ENCODE results near the gene LMAN2L.

The LMAN2L gene

GRCh38 chr2:96663177-96663576 lies 76.7 kb downstream of the LMAN2L start:
- no peak overlapping the region for H2BK5ac ChIP-seq (ENCODE audit: low read length)
- H3K4ac ChIP-seq (ENCODE audit: low read length), result no peak overlapping the region
- H3K36me3 ChIP-seq (replicated peaks in 1 of 2; ENCODE audit: control insufficient read depth in 2 of 2, insufficient read depth in 2 of 2, low read length in 2 of 2), result peaks cover 0 to 2% of the 10 kb centered on the region in 2 donors
- no peak overlapping the region for H2BK120ac ChIP-seq (ENCODE audit: low read depth, low read length)
- WGBS, 2 donors (ENCODE audit: extremely low coverage in 2 of 2, insufficient read length in 2 of 2, insufficient replicate concordance in 1 of 2), result no CpG with 5 or more reads among the region's 5 CpGs
- peaks cover 0 to 2% of the 10 kb centered on the region in 2 donors for H3K4me1 ChIP-seq (ENCODE audit: control insufficient read depth in 2 of 2, insufficient read depth in 1 of 2, low read depth in 1 of 2, low read length in 2 of 2)
- H3K23ac ChIP-seq (ENCODE audit: low read depth, low read length, poor library complexity), result no peak overlapping the region
- no peak overlapping the region for H2AK5ac ChIP-seq (ENCODE audit: low read depth, low read length)
- H4K8ac ChIP-seq (ENCODE audit: low read depth, low read length), result no peak overlapping the region
- H3K9me3 ChIP-seq (replicated peaks in 1 of 2; ENCODE audit: control insufficient read depth in 2 of 2, insufficient read depth in 1 of 2, low read depth in 1 of 2, low read length in 2 of 2), result peaks cover 6 to 7% of the 10 kb centered on the region in 2 donors
- H3K18ac ChIP-seq (ENCODE audit: low read length), result no peak overlapping the region
- no peak overlapping the region for H2AFZ ChIP-seq (ENCODE audit: low read length)
- no peaks in the 10 kb centered on the region for H3K27me3 ChIP-seq (ENCODE audit: control insufficient read depth in 3 of 3, insufficient read depth in 3 of 3, low read depth in 1 of 3, low read length in 3 of 3)
- H3K14ac ChIP-seq (ENCODE audit: low read length), result no peak overlapping the region
- no peak overlapping the region for H3K9ac ChIP-seq (ENCODE audit: low read depth, low read length, poor library complexity)
- no peaks in the 10 kb centered on the region for H3K79me1 ChIP-seq (ENCODE audit: low read depth, low read length)
- no peak for DNase-seq (ENCODE audit: low spot score)
- H3K27ac ChIP-seq (replicated peaks; ENCODE audit: low read length), result no peak overlapping the region
- no peak overlapping the region for H3K4me3 ChIP-seq (ENCODE audit: low read length in 2 of 2)
- no peak overlapping the region for H4K91ac ChIP-seq (ENCODE audit: low read depth, low read length, poor library complexity)
- no peak overlapping the region for H2BK12ac ChIP-seq (ENCODE audit: low read length)
- H3K4me2 ChIP-seq (ENCODE audit: insufficient read depth, low read length, poor library complexity, severe bottlenecking), result no peak overlapping the region
- H2BK15ac ChIP-seq (ENCODE audit: low read length), result no peak overlapping the region

- H2AK5ac ChIP-seq (ENCODE audit: low read depth, low read length), result no peak overlapping the region
- H3K9ac ChIP-seq (ENCODE audit: low read depth, low read length, poor library complexity), result no peak overlapping the region
These were observed 77.5 kb downstream of the LMAN2L start for GRCh38 chr2:96662360-96662759.

GRCh38 chr2:96661324-96661723 lies 78.5 kb downstream of the LMAN2L start:
- no peak overlapping the region for H3K4ac ChIP-seq (ENCODE audit: low read length)
- no peak overlapping the region for H2AFZ ChIP-seq (ENCODE audit: low read length)
- no CpG with 5 or more reads among the region's 6 CpGs for WGBS, 2 donors (ENCODE audit: extremely low coverage in 2 of 2, insufficient read length in 2 of 2, insufficient replicate concordance in 1 of 2)

More at GRCh38 chr2:96662360-96662759, 77.5 kb downstream of the LMAN2L start:
- DNase-seq (ENCODE audit: low spot score), result no peak
- H3K4me3 ChIP-seq (ENCODE audit: low read length in 2 of 2), result no peak overlapping the region
- peaks cover 0 to 2% of the 10 kb centered on the region in 2 donors for H3K4me1 ChIP-seq (ENCODE audit: control insufficient read depth in 2 of 2, insufficient read depth in 1 of 2, low read depth in 1 of 2, low read length in 2 of 2)
- H3K23ac ChIP-seq (ENCODE audit: low read depth, low read length, poor library complexity), result no peak overlapping the region
- H2BK15ac ChIP-seq (ENCODE audit: low read length), result no peak overlapping the region
- H4K91ac ChIP-seq (ENCODE audit: low read depth, low read length, poor library complexity), result no peak overlapping the region
- no peak overlapping the region for H2BK12ac ChIP-seq (ENCODE audit: low read length)
- H3K14ac ChIP-seq (ENCODE audit: low read length), result peak overlapping the region; percentile 71
- H3K4ac ChIP-seq (ENCODE audit: low read length), result no peak overlapping the region
- WGBS, 2 donors (ENCODE audit: extremely low coverage in 2 of 2, insufficient read length in 2 of 2, insufficient replicate concordance in 1 of 2), result no CpG with 5 or more reads among the region's 9 CpGs
- no peak overlapping the region for H3K18ac ChIP-seq (ENCODE audit: low read length)
- no peak overlapping the region for H2AFZ ChIP-seq (ENCODE audit: low read length)
- H3K27ac ChIP-seq (replicated peaks; ENCODE audit: low read length), result no peak overlapping the region
- no peak overlapping the region for H2BK120ac ChIP-seq (ENCODE audit: low read depth, low read length)
- H3K79me1 ChIP-seq (ENCODE audit: low read depth, low read length), result no peaks in the 10 kb centered on the region
- no peak overlapping the region for H3K4me2 ChIP-seq (ENCODE audit: insufficient read depth, low read length, poor library complexity, severe bottlenecking)
- peaks cover 0 to 2% of the 10 kb centered on the region in 2 donors for H3K36me3 ChIP-seq (replicated peaks in 1 of 2; ENCODE audit: control insufficient read depth in 2 of 2, insufficient read depth in 2 of 2, low read length in 2 of 2)
- H3K9me3 ChIP-seq (replicated peaks in 1 of 2; ENCODE audit: control insufficient read depth in 2 of 2, insufficient read depth in 1 of 2, low read depth in 1 of 2, low read length in 2 of 2), result peaks cover 6 to 7% of the 10 kb centered on the region in 2 donors
- no peak overlapping the region for H2BK5ac ChIP-seq (ENCODE audit: low read length)
- peak overlapping the region; percentile 17 for H4K8ac ChIP-seq (ENCODE audit: low read depth, low read length)
- no peaks in the 10 kb centered on the region for H3K27me3 ChIP-seq (ENCODE audit: control insufficient read depth in 3 of 3, insufficient read depth in 3 of 3, low read depth in 1 of 3, low read length in 3 of 3)

GRCh38 chr2:96656540-96656939 lies 83.3 kb downstream of the LMAN2L start:
- Histone ChIP-seq H3K27ac (replicated peaks; ENCODE audit: low read length) (no peak overlapping the region), H4K91ac (ENCODE audit: low read depth, low read length, poor library complexity) (no peak overlapping the region), H3K23ac (ENCODE audit: low read depth, low read length, poor library complexity) (no peak overlapping the region), H3K9ac (ENCODE audit: low read depth, low read length, poor library complexity) (no peak overlapping the region), H2AFZ (ENCODE audit: low read length) (no peak overlapping the region), H3K18ac (ENCODE audit: low read length) (no peak overlapping the region), H2AK5ac (ENCODE audit: low read depth, low read length) (no peak overlapping the region), H3K4me3 (ENCODE audit: low read length in 2 of 2) (no peak overlapping the region), H2BK120ac (ENCODE audit: low read depth, low read length) (no peak overlapping the region), H3K9me3 (replicated peaks in 1 of 2; ENCODE audit: control insufficient read depth in 2 of 2, insufficient read depth in 1 of 2, low read depth in 1 of 2, low read length in 2 of 2) (no peaks in the 10 kb centered on the region), H3K79me1 (ENCODE audit: low read depth, low read length) (no peaks in the 10 kb centered on the region), H3K4me1 (ENCODE audit: control insufficient read depth in 2 of 2, insufficient read depth in 1 of 2, low read depth in 1 of 2, low read length in 2 of 2) (no peaks in the 10 kb centered on the region), H3K27me3 (ENCODE audit: control insufficient read depth in 3 of 3, insufficient read depth in 3 of 3, low read depth in 1 of 3, low read length in 3 of 3) (no peaks in the 10 kb centered on the region), H3K14ac (ENCODE audit: low read length) (no peak overlapping the region), H4K8ac (ENCODE audit: low read depth, low read length) (no peak overlapping the region), H2BK15ac (ENCODE audit: low read length) (no peak overlapping the region), H2BK12ac (ENCODE audit: low read length) (no peak overlapping the region), H3K4ac (ENCODE audit: low read length) (no peak overlapping the region), H3K4me2 (ENCODE audit: insufficient read depth, low read length, poor library complexity, severe bottlenecking) (no peak overlapping the region), H2BK5ac (ENCODE audit: low read length) (no peak overlapping the region), H3K36me3 (replicated peaks in 1 of 2; ENCODE audit: control insufficient read depth in 2 of 2, insufficient read depth in 2 of 2, low read length in 2 of 2) (no peaks in the 10 kb centered on the region)
- DNase-seq (ENCODE audit: low spot score), result no peak

More at GRCh38 chr2:96661324-96661723, 78.5 kb downstream of the LMAN2L start:
- no peak overlapping the region for H3K27ac ChIP-seq (replicated peaks; ENCODE audit: low read length)
- no peak overlapping the region for H2AK5ac ChIP-seq (ENCODE audit: low read depth, low read length)
- no peak overlapping the region for H2BK15ac ChIP-seq (ENCODE audit: low read length)
- no peak overlapping the region for H3K23ac ChIP-seq (ENCODE audit: low read depth, low read length, poor library complexity)
- H3K27me3 ChIP-seq (ENCODE audit: control insufficient read depth in 3 of 3, insufficient read depth in 3 of 3, low read depth in 1 of 3, low read length in 3 of 3), result no peaks in the 10 kb centered on the region
- H3K4me3 ChIP-seq (ENCODE audit: low read length in 2 of 2), result no peak overlapping the region
- no peak overlapping the region for H3K9ac ChIP-seq (ENCODE audit: low read depth, low read length, poor library complexity)
- no peak overlapping the region for H2BK12ac ChIP-seq (ENCODE audit: low read length)
- no peak overlapping the region for H4K8ac ChIP-seq (ENCODE audit: low read depth, low read length)
- no peaks in the 10 kb centered on the region for H3K79me1 ChIP-seq (ENCODE audit: low read depth, low read length)
- no peak for DNase-seq (ENCODE audit: low spot score)
- no peak overlapping the region for H2BK120ac ChIP-seq (ENCODE audit: low read depth, low read length)
- H3K4me2 ChIP-seq (ENCODE audit: insufficient read depth, low read length, poor library complexity, severe bottlenecking), result no peak overlapping the region
- no peak overlapping the region for H2BK5ac ChIP-seq (ENCODE audit: low read length)
- H3K9me3 ChIP-seq (replicated peaks in 1 of 2; ENCODE audit: control insufficient read depth in 2 of 2, insufficient read depth in 1 of 2, low read depth in 1 of 2, low read length in 2 of 2), result peaks cover 6 to 7% of the 10 kb centered on the region in 2 donors
- peaks cover 0 to 2% of the 10 kb centered on the region in 2 donors for H3K4me1 ChIP-seq (ENCODE audit: control insufficient read depth in 2 of 2, insufficient read depth in 1 of 2, low read depth in 1 of 2, low read length in 2 of 2)
- H3K36me3 ChIP-seq (replicated peaks in 1 of 2; ENCODE audit: control insufficient read depth in 2 of 2, insufficient read depth in 2 of 2, low read length in 2 of 2), result peaks cover 0 to 2% of the 10 kb centered on the region in 2 donors
- H4K91ac ChIP-seq (ENCODE audit: low read depth, low read length, poor library complexity), result no peak overlapping the region
- no peak overlapping the region for H3K14ac ChIP-seq (ENCODE audit: low read length)
- no peak overlapping the region for H3K18ac ChIP-seq (ENCODE audit: low read length)

Data from neuronal stem cell (in vitro differentiated cells).